NT2/D1 (cell line): ENCODE measurements around the gene BAIAP2L2.

Experiments
- DNase-seq: peaks from one replicate; pipeline ENCODE4 v3.0.0-alpha.2; 2011; ENCODE audit warnings: low read depth, low spot score
- H3K27me3 ChIP-seq: 2 replicates; pipeline ENCODE4 v1.6.0; 2011; ENCODE audit warnings: mild to moderate bottlenecking; ENCODE audit not compliant: insufficient read length, insufficient read depth
- H3K36me3 ChIP-seq: 2 replicates; pipeline ENCODE4 v1.6.1; 2011; ENCODE audit warnings: mild to moderate bottlenecking, low read length, mixed read lengths; ENCODE audit not compliant: insufficient read depth, insufficient read length
- H3K4me1 ChIP-seq: 2 replicates; pipeline ENCODE4 v1.5.1; 2011; ENCODE audit not compliant: insufficient read depth, insufficient read length
- H3K4me3 ChIP-seq: 2 replicates; pipeline ENCODE4 v1.5.1; 2011; ENCODE audit warnings: low read depth; ENCODE audit not compliant: insufficient read length
- H3K9ac ChIP-seq: 2 replicates; pipeline ENCODE4 v1.6.0; 2011; ENCODE audit warnings: low read depth; ENCODE audit not compliant: insufficient read length
- H3K9me3 ChIP-seq: 2 replicates; pipeline ENCODE4 v1.5.1; 2011; ENCODE audit warnings: mild to moderate bottlenecking, low read length; ENCODE audit not compliant: insufficient read depth
- SUZ12 ChIP-seq: IDR thresholded peaks from 2 replicates; pipeline ENCODE4 v1.6.1; 2011; ENCODE audit not compliant: insufficient read length, insufficient read depth; ENCODE audit errors: extremely low read depth
- YY1 ChIP-seq: IDR thresholded peaks from 2 replicates; pipeline ENCODE4 v1.6.1; 2011; ENCODE audit not compliant: insufficient read length, insufficient read depth
- ZNF274 ChIP-seq: IDR thresholded peaks from 2 replicates; pipeline ENCODE4 v1.6.1; 2011; ENCODE audit warnings: mild to moderate bottlenecking, low read depth, low read length

The BAIAP2L2 gene

DNA sequence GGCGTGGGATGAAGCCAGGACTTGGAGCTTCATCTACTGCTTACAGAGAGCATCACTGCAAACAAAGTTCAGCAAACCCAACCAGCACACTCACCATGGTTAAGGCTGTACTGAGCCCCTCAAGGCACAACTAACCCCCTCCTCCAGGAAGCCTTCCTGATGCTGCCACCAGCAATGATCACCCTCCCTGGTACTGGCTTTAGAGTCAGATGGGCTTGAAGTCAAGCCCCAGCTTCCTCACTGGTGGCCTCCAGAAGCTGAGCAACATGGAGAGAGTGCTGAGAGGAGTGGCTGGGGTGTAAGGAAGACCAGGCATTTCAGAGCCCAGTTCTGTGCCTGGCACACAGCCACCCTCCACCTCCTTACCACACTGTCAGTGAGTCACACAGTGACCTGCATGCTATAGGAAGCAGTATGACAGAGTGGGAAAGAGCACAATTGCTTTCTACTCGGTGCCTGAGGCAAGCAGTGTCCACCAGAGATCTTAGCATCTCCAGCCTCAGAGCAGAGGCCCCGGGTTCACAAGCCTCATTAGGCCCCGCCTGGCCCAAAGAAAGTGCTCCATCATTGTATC, 24.7 kb upstream of the BAIAP2L2 start:
- Histone ChIP-seq H3K4me1 (no peaks in the 10 kb centered on the region), H3K9ac (no peak overlapping the region), H3K4me3 (no peak overlapping the region), H3K27me3 (no peaks in the 10 kb centered on the region), H3K9me3 (no peaks in the 10 kb centered on the region), H3K36me3 (peaks cover 18% of the 10 kb centered on the region)
- DNase-seq = no peak
- TF ChIP-seq ZNF274 = no peak
- TF ChIP-seq SUZ12 = no peak
- TF ChIP-seq YY1 = no peak

DNA sequence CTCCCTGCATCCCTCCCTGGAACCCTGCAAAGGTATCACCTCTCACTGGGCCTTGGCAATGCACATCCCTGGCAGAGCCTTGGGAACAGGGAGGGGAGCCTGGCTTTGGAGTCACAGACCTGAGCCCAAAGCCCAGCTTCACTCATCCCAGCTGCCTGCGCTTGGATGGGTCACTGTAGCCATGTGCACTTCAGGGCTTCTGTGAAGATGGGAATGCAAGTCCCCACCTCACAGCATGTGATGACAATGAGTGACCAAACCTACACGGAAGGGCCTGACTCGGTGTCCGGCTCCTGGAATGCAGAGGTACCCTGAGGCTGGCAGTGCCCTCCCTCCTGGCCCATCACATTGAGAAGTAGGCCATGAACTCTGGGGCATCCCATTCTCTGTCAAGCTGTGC, 22.8 kb upstream of the BAIAP2L2 start:
- Histone ChIP-seq H3K4me3 (no peak overlapping the region), H3K36me3 (peaks cover 17% of the 10 kb centered on the region), H3K27me3 (no peaks in the 10 kb centered on the region), H3K9ac (no peak overlapping the region), H3K9me3 (no peaks in the 10 kb centered on the region), H3K4me1 (no peaks in the 10 kb centered on the region)
- DNase-seq = no peak
- TF ChIP-seq ZNF274 (no peak), SUZ12 (no peak), YY1 (no peak)

DNA sequence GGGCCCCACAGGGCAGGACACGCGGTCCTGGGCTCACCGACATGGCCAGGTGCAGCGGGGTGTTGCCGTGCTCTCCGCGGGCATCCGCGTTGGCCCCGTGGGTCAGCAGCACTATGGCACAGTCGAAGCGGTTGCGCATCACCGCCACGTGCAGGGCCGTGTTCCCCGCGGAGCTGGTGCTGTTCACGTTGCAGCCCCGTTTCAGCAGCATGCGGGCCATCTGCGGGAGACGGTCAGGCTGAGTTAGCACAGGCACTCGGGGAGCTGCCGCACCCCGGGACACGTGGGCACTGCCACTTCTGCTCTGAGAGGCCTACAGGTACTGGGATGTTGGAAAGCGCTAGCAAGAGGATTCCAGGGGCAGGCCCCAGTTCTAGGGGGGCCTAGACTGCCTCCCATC, 22.3 kb upstream of the BAIAP2L2 start:
- no peak for DNase-seq
- Histone ChIP-seq H3K27me3 (no peaks in the 10 kb centered on the region), H3K36me3 (peaks cover 13% of the 10 kb centered on the region), H3K9me3 (no peaks in the 10 kb centered on the region), H3K4me3 (no peak overlapping the region), H3K4me1 (no peaks in the 10 kb centered on the region), H3K9ac (no peak overlapping the region)
- TF ChIP-seq SUZ12 (no peak), YY1 (no peak), ZNF274 (no peak)

DNA sequence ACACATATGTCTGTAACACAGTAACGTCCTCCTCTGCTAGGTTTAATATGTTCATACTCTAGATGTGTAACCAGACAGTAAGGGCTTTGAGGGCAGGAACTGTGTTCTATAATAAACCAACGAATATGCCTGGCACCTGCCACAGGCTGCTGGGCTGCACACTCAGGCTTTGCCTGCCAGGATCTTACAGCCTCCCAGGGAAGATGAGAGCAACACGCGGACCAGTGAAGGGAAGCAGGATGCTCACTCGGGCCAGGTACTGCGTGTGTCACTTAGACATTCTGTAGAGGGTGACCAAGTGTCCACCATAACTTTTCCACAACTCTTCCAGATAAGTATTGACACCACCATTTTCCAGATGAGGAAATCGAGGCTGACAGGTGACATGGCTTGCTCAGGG, 21.7 kb upstream of the BAIAP2L2 start:
- Histone ChIP-seq H3K9ac (no peak overlapping the region), H3K4me1 (no peaks in the 10 kb centered on the region), H3K36me3 (peaks cover 14% of the 10 kb centered on the region), H3K4me3 (no peak overlapping the region), H3K27me3 (no peaks in the 10 kb centered on the region), H3K9me3 (no peaks in the 10 kb centered on the region)
- TF ChIP-seq YY1 = no peak
- TF ChIP-seq SUZ12 = no peak
- no peak for TF ChIP-seq ZNF274
- DNase-seq = no peak

DNA sequence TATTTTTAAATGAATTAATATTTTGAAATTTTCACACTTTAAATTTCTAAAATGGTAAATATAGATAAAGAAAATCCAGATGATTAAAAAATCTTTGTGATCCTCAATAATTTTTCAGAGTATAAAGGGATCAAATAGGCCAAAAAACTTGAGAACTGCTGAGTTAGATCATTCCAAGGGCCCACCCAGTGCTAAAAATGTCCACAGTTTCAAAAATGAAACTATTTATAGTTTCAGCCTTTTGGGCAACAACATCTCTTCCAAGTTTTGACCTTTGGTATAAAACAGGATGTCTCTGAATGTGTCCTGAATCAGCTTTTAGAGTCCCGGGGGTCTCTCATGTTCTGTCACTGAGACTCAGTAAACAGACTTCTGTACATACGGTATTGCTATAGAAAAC, 20.9 kb upstream of the BAIAP2L2 start:
- DNase-seq = no peak
- peaks cover 14% of the 10 kb centered on the region for H3K36me3 ChIP-seq
- H3K4me3 ChIP-seq = no peak overlapping the region
- no peaks in the 10 kb centered on the region for H3K9me3 ChIP-seq
- H3K27me3 ChIP-seq = no peaks in the 10 kb centered on the region
- H3K4me1 ChIP-seq = no peaks in the 10 kb centered on the region
- TF ChIP-seq ZNF274 (no peak), SUZ12 (no peak), YY1 (no peak)
- H3K9ac ChIP-seq = no peak overlapping the region

DNA sequence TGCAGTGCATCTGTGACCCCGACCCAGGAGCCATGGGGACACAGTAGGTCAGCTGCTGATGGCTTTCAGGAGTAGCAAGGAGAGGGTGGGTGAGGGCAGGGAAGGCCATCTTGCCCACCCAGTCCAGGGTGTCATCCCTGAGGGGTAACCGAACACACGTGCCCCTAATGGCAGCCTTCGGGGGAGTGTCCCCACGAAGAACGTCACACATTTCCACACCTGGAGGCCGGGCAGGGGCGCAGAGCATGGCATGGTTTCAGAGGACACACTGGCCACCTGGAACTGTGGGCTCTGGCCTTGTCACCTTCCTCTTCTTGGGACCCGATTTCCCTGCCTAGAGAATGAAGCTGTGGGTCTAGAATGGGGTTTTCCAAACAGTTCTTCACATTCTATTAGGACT, 19.4 kb upstream of the BAIAP2L2 start:
- Histone ChIP-seq H3K4me1 (no peaks in the 10 kb centered on the region), H3K9ac (no peak overlapping the region), H3K9me3 (no peaks in the 10 kb centered on the region), H3K36me3 (peaks cover 16% of the 10 kb centered on the region), H3K27me3 (no peaks in the 10 kb centered on the region), H3K4me3 (no peak overlapping the region)
- no peak for DNase-seq
- TF ChIP-seq ZNF274 (no peak), SUZ12 (no peak), YY1 (no peak)

DNA sequence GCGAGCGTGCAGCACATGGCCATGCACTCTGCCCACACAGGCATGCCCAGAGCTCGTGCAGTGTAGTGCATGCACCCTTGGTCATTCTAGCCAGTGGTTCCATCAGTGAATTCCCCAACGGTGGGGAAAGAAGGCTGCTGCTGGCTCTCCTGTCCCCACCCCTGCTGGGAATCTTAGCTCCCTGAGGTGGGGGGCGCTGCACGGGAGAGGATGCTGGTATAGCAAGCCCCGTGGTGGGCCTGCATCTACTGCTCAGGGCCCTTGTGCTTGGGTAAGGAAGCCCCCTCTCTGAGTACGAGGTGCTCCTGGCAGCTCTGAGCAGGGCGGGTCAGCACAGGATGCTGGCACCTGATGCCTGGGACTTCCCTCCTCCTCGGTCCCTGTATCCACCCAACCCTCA, 18.5 kb upstream of the BAIAP2L2 start:
- Histone ChIP-seq H3K4me3 (no peak overlapping the region), H3K4me1 (peaks cover 5% of the 10 kb centered on the region), H3K9me3 (no peaks in the 10 kb centered on the region), H3K36me3 (peaks cover 15% of the 10 kb centered on the region), H3K27me3 (no peaks in the 10 kb centered on the region), H3K9ac (no peak overlapping the region)
- TF ChIP-seq SUZ12 (no peak), YY1 (no peak), ZNF274 (no peak)
- no peak for DNase-seq
